H1 (cell line): ENCODE results near the gene LNX2. TPM values are rescaled to one million over a fixed set of nuclear protein-coding genes. Genes with fewer than 3 reads are reported as not detected.

ENCODE experiments used
- polyA plus RNA-seq, 7 experiments: library from polyadenylated mRNA; depleted of rRNA in 3 of 7; stranded (reverse) in 5 of 7; unstranded in 2 of 7; fragments of >200 nt in 5 of 7; fragments of 200-250 nt in 2 of 7; gene quantifications; 1 replicate in 5 of 7; 2 replicates in 1 of 7; 4 replicates in 1 of 7; pipeline versions ENCODE4 v1.2.1 to v1.2.3, GENCODE V29; 2011 to 2013; ENCODE audit warnings: missing spikeins in 2 of 7, mixed read lengths in 2 of 7
- total RNA-seq: library from RNA; stranded (reverse); fragmentation: NEBNext Ultra II Directional; extraction: Animal tissue kit (Norgen Biotek cat#: 25700); gene quantifications from 2 replicates; pipeline ENCODE4 v1.2.1, GENCODE V29; 2021
- TF ChIP-seq, protein P1 (sequence below): fragments of 300-600 bp; sonication (generic); IDR thresholded peaks from 2 replicates; pipeline ENCODE4 v1.7.1; 2012; ENCODE audit warnings: low read length, moderate library complexity, mild to moderate bottlenecking, inconsistent platforms; ENCODE audit not compliant: insufficient replicate concordance

LNX2 gene
- total and polyA plus RNA-seq, 2 of the 8 experiments (the other 6 are each of a cell fraction or from before 2014, with no cell fraction given) = 6.4 to 13.9 TPM

DNA sequence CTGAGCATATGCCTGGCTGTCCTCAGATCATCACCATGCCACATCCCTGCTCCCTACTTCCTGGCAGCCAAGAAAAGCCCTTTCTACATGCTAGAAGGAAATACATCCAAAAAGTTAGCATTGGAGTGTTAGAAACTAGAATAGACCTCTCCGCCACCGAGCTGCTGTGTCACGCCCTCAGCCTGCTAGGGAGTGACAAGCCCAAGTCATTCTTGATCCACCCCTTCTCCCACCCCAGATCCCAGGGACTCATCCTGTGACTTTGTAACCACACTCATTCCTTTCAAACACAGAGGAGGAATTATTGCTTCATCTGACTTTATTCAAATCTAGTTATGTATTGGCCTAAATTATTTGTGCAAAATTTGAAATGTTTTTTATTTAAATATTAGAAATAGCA lies 46.6 kb upstream of the LNX2 start (continued):
- TF ChIP-seq, protein P1, sequence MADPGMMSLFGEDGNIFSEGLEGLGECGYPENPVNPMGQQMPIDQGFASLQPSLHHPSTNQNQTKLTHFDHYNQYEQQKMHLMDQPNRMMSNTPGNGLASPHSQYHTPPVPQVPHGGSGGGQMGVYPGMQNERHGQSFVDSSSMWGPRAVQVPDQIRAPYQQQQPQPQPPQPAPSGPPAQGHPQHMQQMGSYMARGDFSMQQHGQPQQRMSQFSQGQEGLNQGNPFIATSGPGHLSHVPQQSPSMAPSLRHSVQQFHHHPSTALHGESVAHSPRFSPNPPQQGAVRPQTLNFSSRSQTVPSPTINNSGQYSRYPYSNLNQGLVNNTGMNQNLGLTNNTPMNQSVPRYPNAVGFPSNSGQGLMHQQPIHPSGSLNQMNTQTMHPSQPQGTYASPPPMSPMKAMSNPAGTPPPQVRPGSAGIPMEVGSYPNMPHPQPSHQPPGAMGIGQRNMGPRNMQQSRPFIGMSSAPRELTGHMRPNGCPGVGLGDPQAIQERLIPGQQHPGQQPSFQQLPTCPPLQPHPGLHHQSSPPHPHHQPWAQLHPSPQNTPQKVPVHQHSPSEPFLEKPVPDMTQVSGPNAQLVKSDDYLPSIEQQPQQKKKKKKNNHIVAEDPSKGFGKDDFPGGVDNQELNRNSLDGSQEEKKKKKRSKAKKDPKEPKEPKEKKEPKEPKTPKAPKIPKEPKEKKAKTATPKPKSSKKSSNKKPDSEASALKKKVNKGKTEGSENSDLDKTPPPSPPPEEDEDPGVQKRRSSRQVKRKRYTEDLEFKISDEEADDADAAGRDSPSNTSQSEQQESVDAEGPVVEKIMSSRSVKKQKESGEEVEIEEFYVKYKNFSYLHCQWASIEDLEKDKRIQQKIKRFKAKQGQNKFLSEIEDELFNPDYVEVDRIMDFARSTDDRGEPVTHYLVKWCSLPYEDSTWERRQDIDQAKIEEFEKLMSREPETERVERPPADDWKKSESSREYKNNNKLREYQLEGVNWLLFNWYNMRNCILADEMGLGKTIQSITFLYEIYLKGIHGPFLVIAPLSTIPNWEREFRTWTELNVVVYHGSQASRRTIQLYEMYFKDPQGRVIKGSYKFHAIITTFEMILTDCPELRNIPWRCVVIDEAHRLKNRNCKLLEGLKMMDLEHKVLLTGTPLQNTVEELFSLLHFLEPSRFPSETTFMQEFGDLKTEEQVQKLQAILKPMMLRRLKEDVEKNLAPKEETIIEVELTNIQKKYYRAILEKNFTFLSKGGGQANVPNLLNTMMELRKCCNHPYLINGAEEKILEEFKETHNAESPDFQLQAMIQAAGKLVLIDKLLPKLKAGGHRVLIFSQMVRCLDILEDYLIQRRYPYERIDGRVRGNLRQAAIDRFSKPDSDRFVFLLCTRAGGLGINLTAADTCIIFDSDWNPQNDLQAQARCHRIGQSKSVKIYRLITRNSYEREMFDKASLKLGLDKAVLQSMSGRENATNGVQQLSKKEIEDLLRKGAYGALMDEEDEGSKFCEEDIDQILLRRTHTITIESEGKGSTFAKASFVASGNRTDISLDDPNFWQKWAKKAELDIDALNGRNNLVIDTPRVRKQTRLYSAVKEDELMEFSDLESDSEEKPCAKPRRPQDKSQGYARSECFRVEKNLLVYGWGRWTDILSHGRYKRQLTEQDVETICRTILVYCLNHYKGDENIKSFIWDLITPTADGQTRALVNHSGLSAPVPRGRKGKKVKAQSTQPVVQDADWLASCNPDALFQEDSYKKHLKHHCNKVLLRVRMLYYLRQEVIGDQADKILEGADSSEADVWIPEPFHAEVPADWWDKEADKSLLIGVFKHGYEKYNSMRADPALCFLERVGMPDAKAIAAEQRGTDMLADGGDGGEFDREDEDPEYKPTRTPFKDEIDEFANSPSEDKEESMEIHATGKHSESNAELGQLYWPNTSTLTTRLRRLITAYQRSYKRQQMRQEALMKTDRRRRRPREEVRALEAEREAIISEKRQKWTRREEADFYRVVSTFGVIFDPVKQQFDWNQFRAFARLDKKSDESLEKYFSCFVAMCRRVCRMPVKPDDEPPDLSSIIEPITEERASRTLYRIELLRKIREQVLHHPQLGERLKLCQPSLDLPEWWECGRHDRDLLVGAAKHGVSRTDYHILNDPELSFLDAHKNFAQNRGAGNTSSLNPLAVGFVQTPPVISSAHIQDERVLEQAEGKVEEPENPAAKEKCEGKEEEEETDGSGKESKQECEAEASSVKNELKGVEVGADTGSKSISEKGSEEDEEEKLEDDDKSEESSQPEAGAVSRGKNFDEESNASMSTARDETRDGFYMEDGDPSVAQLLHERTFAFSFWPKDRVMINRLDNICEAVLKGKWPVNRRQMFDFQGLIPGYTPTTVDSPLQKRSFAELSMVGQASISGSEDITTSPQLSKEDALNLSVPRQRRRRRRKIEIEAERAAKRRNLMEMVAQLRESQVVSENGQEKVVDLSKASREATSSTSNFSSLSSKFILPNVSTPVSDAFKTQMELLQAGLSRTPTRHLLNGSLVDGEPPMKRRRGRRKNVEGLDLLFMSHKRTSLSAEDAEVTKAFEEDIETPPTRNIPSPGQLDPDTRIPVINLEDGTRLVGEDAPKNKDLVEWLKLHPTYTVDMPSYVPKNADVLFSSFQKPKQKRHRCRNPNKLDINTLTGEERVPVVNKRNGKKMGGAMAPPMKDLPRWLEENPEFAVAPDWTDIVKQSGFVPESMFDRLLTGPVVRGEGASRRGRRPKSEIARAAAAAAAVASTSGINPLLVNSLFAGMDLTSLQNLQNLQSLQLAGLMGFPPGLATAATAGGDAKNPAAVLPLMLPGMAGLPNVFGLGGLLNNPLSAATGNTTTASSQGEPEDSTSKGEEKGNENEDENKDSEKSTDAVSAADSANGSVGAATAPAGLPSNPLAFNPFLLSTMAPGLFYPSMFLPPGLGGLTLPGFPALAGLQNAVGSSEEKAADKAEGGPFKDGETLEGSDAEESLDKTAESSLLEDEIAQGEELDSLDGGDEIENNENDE = no peak
